K562 (cell line): ENCODE data around the gene ACSM5. TPM values are rescaled to one million over a fixed set of nuclear protein-coding genes. Genes with fewer than 3 reads are reported as not detected.
A peak's percentile ranks its signal among the peaks of the same experiment; 100 is the strongest.

Source experiments
- ATAC-seq: fragments of 200-7000 bp; cut with Tn5 transposase; 3 replicates; pipeline ENCODE4 v1.9.1; 2020; ENCODE audit warnings: moderate library complexity
- BruUV-seq: library from RNA; stranded (reverse); fragments of 400-500 nt; replicated peaks from 2 replicates; lab custom pipeline; 2021; lab: Mats Ljungman, UMichigan
- CTCF ChIA-PET: fragments of 300-600 bp; formaldehyde crosslinking; extraction: SDS; loops from one replicate; lab custom pipeline; 2021; ENCODE audit warnings: low intra/inter-chr PET ratio; lab: Yijun Ruan, JAX
- POLR2A ChIA-PET: fragments of 300-600, 350-650 bp; sonication (Branson Sonifier 250); formaldehyde crosslinking; extraction: SDS; loops from one replicate; lab custom pipeline; 2021; ENCODE audit warnings: antibody characterized with exemption, inconsistent platforms; lab: Yijun Ruan, JAX
- DNase-seq, 4 experiments: peaks; one replicate each; pipeline versions ENCODE4 v3.0.0 to v3.0.0-alpha.2; 2011 to 2018; ENCODE audit warnings: low spot score in 3 of 4, mixed read lengths in 3 of 4; ENCODE audit errors: extremely low read depth in 1 of 4
- FAIRE-seq: peaks from 2 replicates; lab custom pipeline; 2011; peaks lifted over from hg19 to GRCh38; lab: Jason Lieb, UNC
- H2AFZ ChIP-seq: 2 replicates; pipeline ENCODE4 v1.6.0; 2011; ENCODE audit warnings: low read depth, low read length, control low read depth, inconsistent platforms
- H3K27ac ChIP-seq: fragments of 200-600 bp; 3 replicates; pipeline ENCODE4 v1.8.0; 2011; ENCODE audit warnings: low read depth, mild to moderate bottlenecking, control low read depth, inconsistent platforms, low read length, moderate library complexity, mixed read lengths; ENCODE audit errors: extremely low read depth
- H3K27me3 ChIP-seq, 2 experiments: fragments of 300-600 bp in 1 of 2; 2 replicates in 1 of 2; 3 replicates in 1 of 2; pipeline versions ENCODE4 v1.6.0 to v1.8.0; 2011; ENCODE audit warnings: inconsistent platforms in 2 of 2, low read length in 2 of 2, mild to moderate bottlenecking in 1 of 2, mixed read lengths in 1 of 2, moderate library complexity in 1 of 2; ENCODE audit not compliant: control insufficient read depth in 2 of 2, insufficient read depth in 2 of 2
- H3K36me3 ChIP-seq: fragments of 300-600 bp; 3 replicates; pipeline ENCODE4 v1.8.0; 2011; ENCODE audit warnings: mild to moderate bottlenecking, low read length, inconsistent platforms; ENCODE audit not compliant: control insufficient read depth, insufficient read depth
- H3K4me1 ChIP-seq, 2 experiments: fragments of 200-600 bp in 1 of 2; replicated peaks in 1 of 2; 2 replicates in 1 of 2; 3 replicates in 1 of 2; pipeline versions ENCODE4 v1.5.1 to v1.8.0; 2011; ENCODE audit warnings: inconsistent platforms in 2 of 2, low read length in 2 of 2, mild to moderate bottlenecking in 1 of 2, mixed read lengths in 1 of 2, moderate library complexity in 1 of 2; ENCODE audit not compliant: control insufficient read depth in 2 of 2, insufficient read depth in 2 of 2
- H3K4me2 ChIP-seq: 2 replicates; pipeline ENCODE4 v1.6.1; 2011; ENCODE audit warnings: low read length, control low read depth, inconsistent platforms, mixed read lengths; ENCODE audit not compliant: insufficient read depth
- H3K4me3 ChIP-seq: fragments of 200-600 bp; sonication (generic), shearing (Covaris generic); 2 replicates; pipeline ENCODE4 v1.5.1; 2016; ENCODE audit warnings: control low read depth, inconsistent platforms
- H3K79me2 ChIP-seq: fragments of 200-600 bp; 3 replicates; pipeline ENCODE4 v1.8.0; 2011; ENCODE audit warnings: low read length, inconsistent platforms; ENCODE audit not compliant: control insufficient read depth, insufficient read depth
- H3K9ac ChIP-seq, 2 experiments: 2 replicates each; pipeline versions ENCODE4 v1.6.0 to v1.6.1; 2011; ENCODE audit warnings: low read depth in 2 of 2, low read length in 2 of 2, control low read depth in 1 of 2, inconsistent platforms in 1 of 2, mild to moderate bottlenecking in 1 of 2, mixed read lengths in 1 of 2; ENCODE audit not compliant: insufficient read depth in 1 of 2
- H3K9me1 ChIP-seq: one replicate; pipeline ENCODE4 v1.6.0; 2011; ENCODE audit warnings: inconsistent platforms, mild to moderate bottlenecking, low read length, moderate library complexity; ENCODE audit not compliant: control insufficient read depth, insufficient read depth
- H3K9me3 ChIP-seq: replicated peaks from 2 replicates; pipeline ENCODE4 v1.5.1; 2011; ENCODE audit warnings: low read depth, low read length, inconsistent platforms; ENCODE audit not compliant: control insufficient read depth, insufficient read depth
- H4K20me1 ChIP-seq: replicated peaks from 2 replicates; pipeline ENCODE4 v1.6.1; 2011; ENCODE audit warnings: low read length, inconsistent platforms, mixed read lengths; ENCODE audit not compliant: control insufficient read depth, insufficient read depth
- CREM ChIP-seq: IDR thresholded peaks from 2 replicates; pipeline ENCODE4 v1.6.1; 2014; ENCODE audit warnings: antibody characterized with exemption, low read depth
- CTCF ChIP-seq, 3 experiments: IDR thresholded peaks in 2 of 3; conservative IDR thresholded peaks in 1 of 3; 2 replicates each; pipeline ENCODE4 v1.5.1; 2011 to 2012; ENCODE audit warnings: low read length in 3 of 3, mild to moderate bottlenecking in 3 of 3, control low read depth in 2 of 3, improper control_type of control experiment in 1 of 3, inconsistent platforms in 1 of 3, low read depth in 1 of 3, mixed read lengths in 1 of 3, moderate library complexity in 1 of 3; ENCODE audit not compliant: insufficient read depth in 2 of 3
- NFXL1 ChIP-seq: fragments of 450-650 bp; formaldehyde crosslinking; IDR thresholded peaks from 2 replicates; pipeline ENCODE4 v1.4.0; 2021; ENCODE audit warnings: mild to moderate bottlenecking
- RAD21 ChIP-seq, 2 experiments: fragments of 250-450 bp in 1 of 2; fragments of 450-650 bp in 1 of 2; sonication (Bioruptor Pico) in 1 of 2; formaldehyde crosslinking in 1 of 2; IDR thresholded peaks in 1 of 2; conservative IDR thresholded peaks in 1 of 2; 2 replicates each; pipeline versions ENCODE4 v1.4.0 to v1.8.0; 2020 to 2022; ENCODE audit warnings: mild to moderate bottlenecking in 2 of 2, moderate library complexity in 1 of 2
- RBBP5 ChIP-seq: fragments of 200-600 bp; sonication (generic); IDR thresholded peaks from 2 replicates; pipeline ENCODE4 v1.6.1; 2012; ENCODE audit warnings: borderline replicate concordance, mild to moderate bottlenecking, low read length, control low read depth, inconsistent platforms; ENCODE audit not compliant: insufficient read depth, poor library complexity, severe bottlenecking
- USF2 ChIP-seq: sonication (generic); formaldehyde crosslinking; IDR thresholded peaks from 2 replicates; pipeline ENCODE4 v1.5.0; 2020; ENCODE audit warnings: missing genetic modification reagents
- ZBED1 ChIP-seq: IDR thresholded peaks from 2 replicates; pipeline ENCODE4 v1.6.1; 2014
- WGBS: fragments of 100-300 bp; shearing (Covaris generic); methylation state at CpG from one replicate; pipeline ENCODE4 v1.1.6; 2016; ENCODE audit warnings: low coverage, mixed read lengths; ENCODE audit not compliant: insufficient coverage; ENCODE audit errors: missing lambda C conversion rate; 5-methylcytosine and 5-hydroxymethylcytosine counted together
- in situ Hi-C: fragments of 300-500 bp; cut with MboI; formaldehyde crosslinking; loops from 4 replicates; pipeline ENCODE4 v1.15.0; 2018; ENCODE audit warnings: inconsistent platforms, mixed read lengths
- intact Hi-C: fragments of 100-400 bp; cut with micrococcal nuclease; formaldehyde crosslinking; loops from 2 replicates; pipeline ENCODE4 v1.14.2; 2022
- polyA plus RNA-seq, 8 experiments: library from polyadenylated mRNA; depleted of rRNA in 4 of 8; stranded (reverse) in 5 of 8; unstranded in 3 of 8; fragments of >200 nt; fragmentation: Nextera tagmentation in 2 of 8; fragmentation: Illumina TruSeq in 1 of 8; extraction: Ambion mirVana in 2 of 8; extraction: Trizol in 1 of 8; gene quantifications; 2 replicates each; pipeline versions ENCODE4 v1.2.1 to v1.2.3, GENCODE V29; 2011 to 2014; ENCODE audit warnings: inconsistent platforms in 1 of 8, missing spikeins in 1 of 8
- total RNA-seq, 7 experiments: library from RNA; depleted of rRNA in 6 of 7; stranded (reverse); fragments of >200 nt in 6 of 7; fragmentation: Illumina TruSeq in 2 of 7; extraction: Trizol in 2 of 7; gene quantifications; 2 replicates each; pipeline versions ENCODE4 v1.2.1 to v1.2.3, GENCODE V29; 2011 to 2021; ENCODE audit warnings: low replicate concordance in 1 of 7

The ACSM5 gene
- total and polyA plus RNA-seq, 9 of the 15 experiments (the other 6 are each of a cell fraction or from before 2014, with no cell fraction given) = not detected

GRCh38 chr16:20385844-20386832 lies 23.2 kb upstream of the ACSM5 start:
- intact Hi-C loops (no loop called here), in situ Hi-C loops (loop anchor here (5.0 to 10.0 kb wide), 2 partner anchors 489 to 791 kb away; no protein-coding TSS in a partner anchor)
- POLR2A ChIA-PET = interaction anchor here (1.3 kb wide), 1 partner anchor 479 kb away, joined by 4 read pairs; no protein-coding TSS in a partner anchor
- TF ChIP-seq RAD21 (CRISPR knock-in tag; conservative IDR thresholded peaks at IDR 0.05 in 1 of 2, IDR thresholded peaks at IDR 0.05 in 1 of 2) (peak; percentile 40 to 57), NFXL1 (CRISPR knock-in tag) (no peak), ZBED1 (no peak), USF2 (CRISPR knock-in tag) (0 out of 2 replicates have a peak, but pooled peaks have one; percentile 6), CREM (no peak), CTCF (IDR thresholded peaks at IDR 0.05 in 2 of 3, conservative IDR thresholded peaks at IDR 0.05 in 1 of 3; ENCODE audit: insufficient read depth in 2 of 3, low read depth in 1 of 3, low read length in 3 of 3) (peak; percentile 74 to 78 (median 74)), RBBP5 (no peak)

More at GRCh38 chr16:20385844-20386832, 23.2 kb upstream of the ACSM5 start:
- 16% methylated on average over 28 of the region's 30 CpGs for WGBS
- Histone ChIP-seq H3K9ac (no peak overlapping the region), H3K27ac (no peak overlapping the region), H3K4me3 (no peak overlapping the region), H3K4me1 (no peaks in the 10 kb centered on the region), H3K9me1 (no peaks in the 10 kb centered on the region), H3K79me2 (no peaks in the 10 kb centered on the region), H4K20me1 (no peaks in the 10 kb centered on the region), H3K27me3 (peaks cover 0 to under 1% of the 10 kb centered on the region in 2 experiments; a peak in 1 of 5 replicates), H3K36me3 (no peaks in the 10 kb centered on the region), H3K9me3 (no peaks in the 10 kb centered on the region), H2AFZ (no peak overlapping the region), H3K4me2 (no peak overlapping the region)
- FAIRE-seq (peak; percentile 81), DNase-seq (peak; percentile 66 to 76 (median 72)), ATAC-seq (peak; percentile 76)
- CTCF ChIA-PET = interaction anchor here (0.6 to 2.0 kb wide), 7 partner anchors 28 to 785 kb away, joined by 3 to 7 read pairs (median 3); no protein-coding TSS in a partner anchor
- no TSS peak for BruUV-seq
